GM21737 (cell line): ENCODE measurements around the gene ULK4.

ENCODE experiments used
- ATAC-seq: cut with Tn5 transposase; IDR thresholded peaks from one replicate; pipeline ENCODE4 v1.9.1; 2021; ENCODE audit warnings: mild to moderate bottlenecking, moderate library complexity; ENCODE audit not compliant: unreplicated experiment

Gene ULK4

GRCh38 chr3:41207355-41207754 lies 754.5 kb downstream of the ULK4 start:
- no peak for ATAC-seq

GRCh38 chr3:41205591-41205990 lies 756.3 kb downstream of the ULK4 start:
- no peak for ATAC-seq

GRCh38 chr3:41204369-41204768 lies 757.5 kb downstream of the ULK4 start:
- no peak for ATAC-seq

DNA sequence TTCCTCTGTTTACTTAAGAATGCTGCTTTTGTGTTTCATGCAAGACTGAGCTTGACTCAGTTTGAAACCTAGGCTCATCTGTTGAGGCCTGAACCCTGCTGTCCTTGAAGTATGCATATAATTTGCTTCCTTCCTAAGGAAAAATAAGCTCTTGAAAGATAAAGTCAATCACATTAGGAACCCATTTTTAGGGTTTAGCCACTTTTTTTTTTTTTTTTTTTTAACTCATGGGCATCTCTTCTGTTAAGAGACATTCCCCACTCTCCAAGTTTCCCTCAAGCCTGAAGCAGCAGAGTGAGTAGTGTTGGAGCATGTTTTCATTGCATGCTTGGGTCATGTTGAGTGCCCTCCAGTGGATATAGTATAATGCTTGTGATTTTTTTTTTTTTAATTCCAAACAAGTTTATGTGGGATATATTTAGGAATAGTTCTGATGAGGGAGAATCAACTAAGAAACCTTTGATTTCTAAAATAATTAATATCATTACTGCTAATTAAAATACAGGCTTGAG lies 759.0 kb downstream of the ULK4 start:
- no peak for ATAC-seq

DNA sequence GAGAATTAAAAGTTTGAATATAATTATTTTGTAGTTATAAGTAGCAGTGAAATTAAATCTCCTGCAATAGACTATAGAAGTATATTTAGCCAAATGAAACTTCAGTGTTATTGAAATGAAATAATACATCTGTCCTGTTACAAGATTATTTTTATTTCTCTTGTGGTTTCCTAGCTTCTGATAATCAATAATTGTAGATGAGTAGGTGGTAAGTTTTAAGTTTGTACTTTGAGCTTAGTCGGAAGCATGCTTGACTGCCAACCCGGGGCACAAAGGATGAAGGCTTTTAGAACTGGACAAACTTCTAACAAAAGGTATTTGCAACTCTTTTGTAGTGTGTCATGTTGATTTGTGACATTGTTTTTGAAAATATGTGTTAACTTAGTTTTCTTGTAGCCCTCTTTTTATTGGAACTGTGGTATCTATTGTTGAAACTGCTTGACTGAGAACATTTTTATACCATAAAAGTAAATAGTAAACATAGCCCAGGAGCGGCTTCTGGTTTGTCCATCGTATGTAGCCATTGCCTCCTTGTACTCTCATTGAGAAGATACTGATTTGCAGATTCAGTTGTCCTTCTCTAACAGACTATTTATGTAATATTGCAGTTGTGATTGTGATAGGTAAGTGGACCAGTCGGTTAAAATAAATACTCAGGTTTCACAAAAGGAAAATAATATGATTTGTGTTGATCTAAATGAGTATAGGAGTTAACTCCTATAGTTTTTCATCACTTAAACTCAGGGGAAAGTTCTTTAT lies 759.6 kb downstream of the ULK4 start:
- ATAC-seq = no peak

- no peak for ATAC-seq
Observed at GRCh38 chr3:41200669-41201021, 761.3 kb downstream of the ULK4 start.

DNA sequence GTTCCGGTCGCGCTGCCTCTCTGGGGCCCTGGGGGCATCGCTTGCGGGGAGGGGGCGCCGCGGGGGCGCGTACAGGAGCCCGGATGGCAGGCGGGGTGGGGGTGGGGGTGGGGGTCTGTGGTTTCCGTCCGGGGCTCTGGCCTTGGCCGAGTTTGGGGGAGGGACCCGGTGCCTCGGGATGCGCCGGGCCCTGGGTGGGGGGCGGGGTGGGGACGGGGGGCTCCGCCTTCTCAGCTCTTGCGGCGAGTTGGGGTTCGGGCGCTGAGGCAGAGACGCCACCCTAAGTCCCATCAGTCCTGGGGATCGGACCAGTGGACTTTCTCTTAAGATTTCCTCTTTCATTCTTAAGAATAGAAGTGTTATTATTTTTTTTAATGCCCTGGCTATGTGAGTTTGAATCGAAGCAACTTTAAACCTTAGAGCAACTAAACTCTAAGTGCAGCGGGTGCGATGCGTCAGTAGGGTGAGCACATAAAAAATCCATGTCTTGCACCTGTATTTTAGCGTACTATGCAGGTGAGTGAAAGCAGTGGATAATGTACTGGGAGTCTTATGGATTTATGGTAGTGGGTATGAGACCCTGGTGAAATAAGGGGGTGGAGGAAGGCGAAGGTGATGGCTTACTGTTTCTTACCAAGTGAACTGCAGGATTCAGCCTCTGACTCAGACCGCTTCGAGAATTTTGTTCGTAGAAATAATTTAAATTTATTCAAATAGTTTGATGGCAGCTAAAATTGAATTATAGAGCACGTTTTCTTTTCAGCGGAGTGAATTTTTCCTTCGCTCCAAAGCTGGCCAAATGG lies 761.8 kb downstream of the ULK4 start:
- peak; percentile 9 for ATAC-seq

DNA sequence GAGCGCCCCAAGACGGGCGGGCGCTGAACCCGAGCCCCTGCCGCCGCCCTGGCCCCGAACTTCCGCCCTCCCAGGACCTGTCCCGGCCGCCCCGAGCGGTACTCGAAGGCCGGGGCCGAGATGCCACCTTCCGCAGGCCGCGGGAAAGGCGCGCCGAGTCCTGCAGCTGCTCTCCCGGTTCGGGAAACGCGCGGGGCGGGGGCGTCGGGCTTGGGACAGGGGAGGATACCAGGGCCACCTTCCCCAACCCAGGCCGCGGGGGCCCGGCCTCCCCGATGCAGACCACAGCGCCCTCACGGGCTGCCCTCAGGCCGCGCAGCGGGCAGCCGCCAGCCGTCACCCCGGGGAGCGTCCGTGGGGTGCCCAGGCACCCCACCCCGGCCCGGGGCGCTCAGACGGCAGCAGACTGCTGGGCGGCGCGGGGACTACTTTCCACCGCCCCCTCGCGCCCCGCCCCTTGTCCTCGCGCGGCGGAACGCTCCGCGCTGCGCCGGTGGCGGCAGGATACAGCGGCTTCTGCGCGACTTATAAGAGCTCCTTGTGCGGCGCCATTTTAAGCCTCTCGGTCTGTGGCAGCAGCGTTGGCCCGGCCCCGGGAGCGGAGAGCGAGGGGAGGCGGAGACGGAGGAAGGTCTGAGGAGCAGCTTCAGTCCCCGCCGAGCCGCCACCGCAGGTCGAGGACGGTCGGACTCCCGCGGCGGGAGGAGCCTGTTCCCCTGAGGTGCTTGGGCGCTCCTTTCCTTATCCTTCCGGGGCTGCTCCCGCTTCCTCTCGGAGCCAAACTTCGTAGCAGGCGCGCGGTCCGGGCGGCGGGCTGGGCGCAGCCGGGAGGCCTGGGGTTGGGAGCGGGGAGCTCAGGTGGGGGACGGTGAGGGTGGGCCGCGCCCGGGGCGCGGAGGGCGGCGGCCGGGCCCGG lies 762.7 kb downstream of the ULK4 start, which contains the start of gene CTNNB1:
Gene CTNNB1, plus strand, starts transcription at position 556 of the 916 bp plus-strand sequence. CDS start 24,564 bp downstream, outside the sequence.
- ATAC-seq = peak; percentile 75

DNA sequence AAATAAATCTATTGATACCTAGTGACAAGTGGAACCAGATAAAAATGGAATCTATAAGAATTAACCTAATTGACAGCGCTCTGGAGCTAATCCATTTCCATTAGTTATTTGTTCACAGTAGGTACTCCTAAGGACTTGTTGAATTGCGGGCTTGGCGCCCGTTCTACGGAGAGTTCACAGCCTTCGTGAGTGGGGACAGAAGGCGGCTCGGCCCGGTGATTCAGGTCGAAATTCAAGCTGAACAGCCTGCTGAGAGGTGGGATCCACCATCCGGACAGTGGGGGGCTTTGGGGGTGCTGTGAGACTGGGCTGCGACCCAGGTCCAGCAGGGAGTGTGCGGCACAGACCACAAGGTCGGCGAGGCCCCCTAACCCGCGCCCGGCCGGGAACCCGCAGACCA lies 763.4 kb downstream of the ULK4 start:
- no peak for ATAC-seq

- no peak for ATAC-seq
Observed at GRCh38 chr3:41198046-41198445, 763.9 kb downstream of the ULK4 start.
